CD14-positive monocyte (primary cell): Measurements from ENCODE around the gene CALHM2. TPM values are rescaled to one million over a fixed set of nuclear protein-coding genes. Genes with fewer than 3 reads are reported as not detected.

Experiments used
- DNase-seq, 3 donors: peaks; one replicate each; pipeline ENCODE4 v3.0.0-alpha.2; 2011 to 2022
- H2AFZ ChIP-seq: 2 replicates; pipeline ENCODE4 v1.6.0; 2012; ENCODE audit warnings: mild to moderate bottlenecking, low read depth, low read length, inconsistent platforms; ENCODE audit not compliant: insufficient read depth, poor library complexity, severe bottlenecking
- H3K27ac ChIP-seq, 2 donors: 1 replicate in 1 of 2; 2 replicates in 1 of 2; pipeline ENCODE4 v1.5.1; 2012 to 2013; ENCODE audit warnings: low read length in 2 of 2, control low read depth in 1 of 2, inconsistent platforms in 1 of 2, low read depth in 1 of 2, mild to moderate bottlenecking in 1 of 2
- H3K27me3 ChIP-seq, 2 donors: one replicate each; pipeline versions ENCODE4 v1.6.0 to v1.6.1; 2011 to 2013; ENCODE audit warnings: low read length in 2 of 2; ENCODE audit not compliant: control insufficient read depth in 2 of 2, insufficient read depth in 2 of 2
- H3K36me3 ChIP-seq, 2 donors: replicated peaks in 1 of 2; 1 replicate in 1 of 2; 2 replicates in 1 of 2; pipeline versions ENCODE4 v1.5.1 to v1.6.1; 2012 to 2013; ENCODE audit warnings: low read length in 2 of 2, control low read depth in 1 of 2, inconsistent platforms in 1 of 2, mild to moderate bottlenecking in 1 of 2; ENCODE audit not compliant: insufficient read depth in 2 of 2, control insufficient read depth in 1 of 2
- H3K4me1 ChIP-seq, 2 donors: 1 replicate in 1 of 2; 2 replicates in 1 of 2; pipeline versions ENCODE4 v1.5.1 to v1.6.1; 2012 to 2013; ENCODE audit warnings: low read length in 2 of 2, control low read depth in 1 of 2, inconsistent platforms in 1 of 2, mild to moderate bottlenecking in 1 of 2, moderate library complexity in 1 of 2; ENCODE audit not compliant: insufficient read depth in 2 of 2, control insufficient read depth in 1 of 2
- H3K4me2 ChIP-seq: replicated peaks from 2 replicates; pipeline ENCODE3; 2012; ENCODE audit warnings: low read length, moderate library complexity, mild to moderate bottlenecking; ENCODE audit not compliant: poor library complexity, severe bottlenecking; ENCODE audit errors: extremely low read depth
- H3K4me3 ChIP-seq, 3 experiments: fragments of 200-600 bp in 1 of 3; sonication (generic) in 1 of 3; replicated peaks in 1 of 3; 1 replicate in 2 of 3; 2 replicates in 1 of 3; pipeline ENCODE4 v1.5.1; 2011 to 2013; ENCODE audit warnings: low read length in 3 of 3, mild to moderate bottlenecking in 3 of 3, control low read depth in 2 of 3, low read depth in 2 of 3, inconsistent platforms in 1 of 3, moderate library complexity in 1 of 3
- H3K79me2 ChIP-seq: 2 replicates; pipeline ENCODE4 v1.6.0; 2012; ENCODE audit warnings: mild to moderate bottlenecking, control low read depth, inconsistent platforms, low read length, moderate library complexity; ENCODE audit not compliant: insufficient read depth
- H3K9ac ChIP-seq: 2 replicates; pipeline ENCODE4 v1.6.0; 2017; ENCODE audit warnings: low read length, mild to moderate bottlenecking; ENCODE audit not compliant: insufficient read depth, poor library complexity, severe bottlenecking
- H3K9me3 ChIP-seq, 2 donors: replicated peaks in 1 of 2; 1 replicate in 1 of 2; 2 replicates in 1 of 2; pipeline versions ENCODE4 v1.5.1 to v1.6.1; 2012 to 2013; ENCODE audit warnings: low read length in 2 of 2, control low read depth in 1 of 2; ENCODE audit not compliant: control insufficient read depth in 1 of 2, insufficient read depth in 1 of 2
- H4K20me1 ChIP-seq: 2 replicates; pipeline ENCODE4 v1.6.0; 2012; ENCODE audit warnings: mild to moderate bottlenecking, low read length, control low read depth, moderate library complexity; ENCODE audit not compliant: insufficient read depth
- H3K27ac Mint-ChIP-seq, 7 donors: one replicate each; pipeline ENCODE4 v1.8.0; 2020; ENCODE audit warnings: mild to moderate bottlenecking in 7 of 7, mixed read lengths in 7 of 7, moderate library complexity in 6 of 7, inconsistent platforms in 2 of 7
- H3K27me3 Mint-ChIP-seq, 3 donors: one replicate each; pipeline ENCODE4 v1.8.0; 2021 to 2022; ENCODE audit warnings: low read depth in 3 of 3, mild to moderate bottlenecking in 3 of 3, mixed read lengths in 3 of 3, moderate library complexity in 3 of 3, inconsistent platforms in 1 of 3
- H3K36me3 Mint-ChIP-seq, 2 donors: one replicate each; pipeline ENCODE4 v1.8.0; 2020; ENCODE audit warnings: mixed read lengths in 2 of 2, inconsistent platforms in 1 of 2, mild to moderate bottlenecking in 1 of 2
- H3K4me1 Mint-ChIP-seq: one replicate; pipeline ENCODE4 v1.8.0; 2020; ENCODE audit warnings: mild to moderate bottlenecking, mixed read lengths
- H3K4me3 Mint-ChIP-seq, 2 donors: one replicate each; pipeline ENCODE4 v1.8.0; 2020; ENCODE audit warnings: mild to moderate bottlenecking in 2 of 2, mixed read lengths in 2 of 2, moderate library complexity in 1 of 2
- H3K9me3 Mint-ChIP-seq, 7 donors: one replicate each; pipeline ENCODE4 v1.8.0; 2020 to 2022; ENCODE audit warnings: mixed read lengths in 7 of 7, mild to moderate bottlenecking in 6 of 7, moderate library complexity in 6 of 7, inconsistent platforms in 2 of 7
- CTCF ChIP-seq: fragments of 200-600 bp; IDR thresholded peaks from one replicate; pipeline ENCODE4 v1.8.0; 2022; ENCODE audit warnings: antibody characterized with exemption, mild to moderate bottlenecking
- WGBS: methylation state at CpG from one replicate; pipeline ENCODE4 v1.1.5; 2013; ENCODE audit warnings: missing lambda C conversion rate; ENCODE audit not compliant: insufficient coverage; 5-methylcytosine and 5-hydroxymethylcytosine counted together
- intact Hi-C, 2 donors: fragments of 100-400 bp; cut with micrococcal nuclease; formaldehyde crosslinking; loops; one replicate each; pipeline versions ENCODE4 v1.15.0 to v1.15.1; 2023
- polyA plus RNA-seq, 3 donors: library from polyadenylated mRNA; depleted of rRNA in 1 of 3; unstranded in 2 of 3; stranded (reverse) in 1 of 3; fragments of 300-500 nt in 2 of 3; fragments of >200 nt in 1 of 3; fragmentation: Illumina TruSeq in 2 of 3; gene quantifications; 1 replicate in 2 of 3; 2 replicates in 1 of 3; pipeline ENCODE4 v1.2.3, GENCODE V29; 2012 to 2021

The CALHM2 gene
- polyA plus RNA-seq, 3 donors, result 48.4 to 80.7 (median 66.5) TPM

- Mint-ChIP-seq H3K27ac (peak overlapping the region in 1 of 7 donors; percentile 14), H3K9me3 (peaks cover 0 to 2% (median 0%) of the 10 kb centered on the region in 7 donors), H3K27me3 (peaks cover 0 to 3% (median 0%) of the 10 kb centered on the region in 3 donors), H3K36me3 (peaks cover 0 to 2% of the 10 kb centered on the region in 2 donors), H3K4me3 (no peak overlapping the region), H3K4me1 (peaks cover 26% of the 10 kb centered on the region)
- WGBS, result 61% methylated on average over 8 of the region's 11 CpGs
- Histone ChIP-seq H3K79me2 (no peaks in the 10 kb centered on the region), H3K27ac (no peak overlapping the region), H2AFZ (peak overlapping the region; percentile 21), H3K4me3 (no peak overlapping the region), H3K36me3 (no peaks in the 10 kb centered on the region), H4K20me1 (no peaks in the 10 kb centered on the region), H3K4me1 (peaks cover 34 to 45% of the 10 kb centered on the region in 2 donors), H3K4me2 (no peak overlapping the region), H3K27me3 (no peaks in the 10 kb centered on the region), H3K9me3 (no peaks in the 10 kb centered on the region), H3K9ac (no peak overlapping the region)
- TF ChIP-seq CTCF, result peak; percentile 25
- intact Hi-C loops, result no loop called here
- DNase-seq, result peak in 2 of 3 donors; percentile 14 to 51
Observed at GRCh38 chr10:103476046-103476768, 24.0 kb upstream of the CALHM2 start.

GRCh38 chr10:103475437-103475836 is 23.3 kb upstream of the CALHM2 start:
- TF ChIP-seq CTCF, result no peak

More at GRCh38 chr10:103475437-103475836, 23.3 kb upstream of the CALHM2 start:
- Histone ChIP-seq H3K36me3 (no peaks in the 10 kb centered on the region), H3K79me2 (no peaks in the 10 kb centered on the region), H3K4me1 (peaks cover 42 to 52% of the 10 kb centered on the region in 2 donors), H3K9me3 (no peaks in the 10 kb centered on the region), H3K27me3 (no peaks in the 10 kb centered on the region), H3K4me3 (no peak overlapping the region), H3K9ac (no peak overlapping the region), H3K27ac (no peak overlapping the region), H3K4me2 (no peak overlapping the region), H4K20me1 (no peaks in the 10 kb centered on the region), H2AFZ (no peak overlapping the region)
- no peak overlapping the region for H3K27ac Mint-ChIP-seq
- H3K9me3 Mint-ChIP-seq, result peaks cover 0 to 7% (median 4%) of the 10 kb centered on the region in 7 donors
- peaks cover 0 to 3% of the 10 kb centered on the region in 2 donors for H3K36me3 Mint-ChIP-seq
- intact Hi-C loops, result no loop called here
- 85% methylated on average over 4 of the region's 4 CpGs for WGBS
- DNase-seq, result no peak
- peaks cover 33% of the 10 kb centered on the region for H3K4me1 Mint-ChIP-seq
- no peak overlapping the region for H3K4me3 Mint-ChIP-seq
- peaks cover 0 to 7% (median 0%) of the 10 kb centered on the region in 3 donors for H3K27me3 Mint-ChIP-seq
